Liver (tissue), 9 donors: ENCODE results near the gene CHMP4A. TPM values are rescaled to one million over a fixed set of nuclear protein-coding genes. Genes with fewer than 3 reads are reported as not detected.

Source experiments
- DNase-seq: peaks from one replicate; pipeline ENCODE4 v3.0.0-alpha.2; 2017; ENCODE audit warnings: low spot score
- H3K27ac ChIP-seq, 2 donors: one replicate each; pipeline ENCODE4 v1.7.0; 2013; ENCODE audit warnings: inconsistent platforms in 2 of 2, low read length in 2 of 2, control low read depth in 1 of 2, low read depth in 1 of 2, mild to moderate bottlenecking in 1 of 2
- H3K27me3 ChIP-seq, 4 donors: one replicate each; pipeline versions ENCODE4 v1.6.1 to v1.7.0; 2013; ENCODE audit warnings: low read length in 3 of 4, inconsistent platforms in 1 of 4, mild to moderate bottlenecking in 1 of 4, moderate library complexity in 1 of 4; ENCODE audit not compliant: control insufficient read depth in 4 of 4, insufficient read depth in 4 of 4
- H3K36me3 ChIP-seq, 4 donors: one replicate each; pipeline versions ENCODE4 v1.6.1 to v1.7.0; 2013; ENCODE audit warnings: low read length in 3 of 4, mild to moderate bottlenecking in 3 of 4, low read depth in 1 of 4, moderate library complexity in 1 of 4; ENCODE audit not compliant: control insufficient read depth in 4 of 4, insufficient read depth in 3 of 4
- H3K4me1 ChIP-seq, 4 donors: one replicate each; pipeline versions ENCODE4 v1.6.1 to v1.7.0; 2013; ENCODE audit warnings: low read length in 3 of 4, mild to moderate bottlenecking in 3 of 4, moderate library complexity in 1 of 4; ENCODE audit not compliant: control insufficient read depth in 4 of 4, insufficient read depth in 4 of 4
- H3K4me3 ChIP-seq, 3 donors: one replicate each; pipeline versions ENCODE4 v1.6.1 to v1.7.0; 2013; ENCODE audit warnings: low read length in 3 of 3, control low read depth in 1 of 3, low read depth in 1 of 3, mild to moderate bottlenecking in 1 of 3
- H3K9ac ChIP-seq, 2 donors: one replicate each; pipeline ENCODE4 v1.7.0; 2013; ENCODE audit warnings: low read length in 2 of 2, mild to moderate bottlenecking in 2 of 2, moderate library complexity in 2 of 2, control low read depth in 1 of 2, low read depth in 1 of 2
- H3K9me3 ChIP-seq, 4 donors: one replicate each; pipeline versions ENCODE4 v1.6.1 to v1.7.0; 2013; ENCODE audit warnings: low read length in 3 of 4; ENCODE audit not compliant: control insufficient read depth in 4 of 4
- EGR1 ChIP-seq, 2 donors: IDR thresholded peaks; 2 replicates each; pipeline ENCODE4 v1.6.1; 2016 to 2018; ENCODE audit warnings: antibody characterized with exemption in 2 of 2, low read depth in 2 of 2
- FOXA1 ChIP-seq: IDR thresholded peaks from 2 replicates; pipeline ENCODE4 v1.6.1; 2016; ENCODE audit warnings: antibody characterized with exemption
- FOXA2 ChIP-seq: IDR thresholded peaks from 2 replicates; pipeline ENCODE4 v1.6.1; 2016; ENCODE audit warnings: antibody characterized with exemption
- GABPA ChIP-seq, 2 donors: IDR thresholded peaks in 1 of 2; conservative IDR thresholded peaks in 1 of 2; 2 replicates each; pipeline ENCODE4 v1.6.1; 2016; ENCODE audit warnings: antibody characterized with exemption in 2 of 2, mild to moderate bottlenecking in 1 of 2, moderate library complexity in 1 of 2
- HNF4A ChIP-seq, 2 donors: conservative IDR thresholded peaks; 2 replicates each; pipeline ENCODE4 v1.6.1; 2016; ENCODE audit warnings: antibody characterized with exemption in 2 of 2, mild to moderate bottlenecking in 2 of 2
- HNF4G ChIP-seq: IDR thresholded peaks from 2 replicates; pipeline ENCODE4 v1.6.1; 2016; ENCODE audit warnings: antibody characterized with exemption
- JUND ChIP-seq, 2 donors: IDR thresholded peaks; 2 replicates each; pipeline ENCODE4 v1.6.1; 2016; ENCODE audit warnings: antibody characterized with exemption in 2 of 2
- NR2F2 ChIP-seq: IDR thresholded peaks from 2 replicates; pipeline ENCODE4 v1.6.1; 2016; ENCODE audit warnings: antibody characterized with exemption
- RAD21 ChIP-seq, 2 donors: IDR thresholded peaks; 2 replicates each; pipeline ENCODE4 v1.6.1; 2016; ENCODE audit warnings: antibody characterized with exemption in 2 of 2, mild to moderate bottlenecking in 2 of 2
- RXRA ChIP-seq, 2 donors: IDR thresholded peaks; 2 replicates each; pipeline ENCODE4 v1.6.1; 2017 to 2018; ENCODE audit warnings: antibody characterized with exemption in 2 of 2, mild to moderate bottlenecking in 1 of 2
- SP1 ChIP-seq: IDR thresholded peaks from 2 replicates; pipeline ENCODE4 v1.6.1; 2018; ENCODE audit warnings: antibody characterized with exemption, mild to moderate bottlenecking
- TAF1 ChIP-seq: conservative IDR thresholded peaks from 2 replicates; pipeline ENCODE4 v1.6.1; 2016; ENCODE audit warnings: antibody characterized with exemption, mild to moderate bottlenecking
- YY1 ChIP-seq: IDR thresholded peaks from 2 replicates; pipeline ENCODE4 v1.6.1; 2016; ENCODE audit warnings: antibody characterized with exemption, mild to moderate bottlenecking
- WGBS: extraction: QIAGEN DNeasy Blood & Tissue Kit; methylation state at CpG from one replicate; pipeline ENCODE4 v1.1.7; 2013; 5-methylcytosine and 5-hydroxymethylcytosine counted together
- polyA plus RNA-seq, 2 donors: library from polyadenylated mRNA; stranded (reverse) in 1 of 2; unstranded in 1 of 2; fragments of 200-250 nt in 1 of 2; fragments of >200 nt in 1 of 2; fragmentation: Nextera tagmentation in 1 of 2; extraction: Ambion mirVana in 1 of 2; gene quantifications; one replicate each; pipeline versions ENCODE4 v1.2.1 to v1.2.3, GENCODE V29; 2013 to 2015
- total RNA-seq, 2 donors: library from RNA; depleted of rRNA; stranded (reverse); fragments of >200 nt; gene quantifications; one replicate each; pipeline ENCODE4 v1.2.3, GENCODE V29; 2014
- TF ChIP-seq, protein P1 (sequence below): IDR thresholded peaks from 2 replicates; pipeline ENCODE4 v1.6.1; 2016; ENCODE audit warnings: antibody characterized with exemption
- TF ChIP-seq, protein P2 (sequence below): IDR thresholded peaks from 2 replicates; pipeline ENCODE4 v1.6.1; 2016; ENCODE audit warnings: antibody characterized with exemption
- TF ChIP-seq, protein P3 (sequence below): IDR thresholded peaks from 2 replicates; pipeline ENCODE4 v1.6.1; 2016; ENCODE audit warnings: antibody characterized with exemption
- TF ChIP-seq, protein P4 (sequence below): IDR thresholded peaks from 2 replicates; pipeline ENCODE4 v1.6.1; 2016; ENCODE audit warnings: antibody characterized with exemption, mild to moderate bottlenecking
- TF ChIP-seq, protein P5 (sequence below): fragments of 150-350 bp; IDR thresholded peaks from 2 replicates; pipeline ENCODE4 v1.5.1; 2017; ENCODE audit warnings: improper control_type of control experiment, low read depth, low read length; ENCODE audit not compliant: missing input control
- donor health status: healthy.
- donor health status: healthy.
- donor health status: healthy.
- donor health status: healthy.
- donor health status: healthy.

CHMP4A gene
- total and polyA plus RNA-seq, 4 donors, result 14.6 to 38.7 (median 28.0) TPM

DNA sequence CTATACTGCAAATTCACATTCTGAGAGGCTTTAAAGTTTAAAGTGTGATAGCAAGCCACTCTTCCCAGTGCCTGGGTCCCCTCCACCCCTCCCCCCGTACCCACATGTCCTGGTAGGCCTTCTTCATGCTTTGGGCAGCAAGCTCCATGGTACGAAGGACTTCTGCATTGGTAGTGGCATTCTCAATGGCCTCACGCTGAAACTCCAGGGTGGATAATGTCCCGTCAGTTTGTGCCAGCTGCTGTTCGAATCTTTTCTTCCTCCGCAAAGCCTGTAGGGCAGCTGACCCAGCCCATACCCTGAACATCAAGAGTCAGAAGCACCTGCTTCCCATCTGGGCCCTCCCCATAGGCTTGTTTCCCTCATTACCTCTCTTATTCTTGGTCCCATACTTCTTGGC, 2.0 kb downstream of the CHMP4A start:
- no peak for DNase-seq
- no peaks in the 10 kb centered on the region for H3K9me3 ChIP-seq
- no peak for TF ChIP-seq RAD21 (IDR thresholded peaks at IDR 0.05)
- TF ChIP-seq EGR1 (IDR thresholded peaks at IDR 0.05; ENCODE audit: low read depth in 2 of 2), result no peak
- TF ChIP-seq JUND (IDR thresholded peaks at IDR 0.05), result no peak
- no peak for TF ChIP-seq NR2F2
- H3K9ac ChIP-seq, result no peak overlapping the region
- no peak overlapping the region for H3K4me3 ChIP-seq
- H3K27me3 ChIP-seq, result no peaks in the 10 kb centered on the region
- peaks cover 0 to 23% (median 8%) of the 10 kb centered on the region in 4 donors for H3K4me1 ChIP-seq
- H3K27ac ChIP-seq, result no peak overlapping the region
- 96% methylated on average over 6 of the region's 6 CpGs for WGBS
- H3K36me3 ChIP-seq, result peaks cover 9 to 31% (median 19%) of the 10 kb centered on the region in 4 donors

DNA sequence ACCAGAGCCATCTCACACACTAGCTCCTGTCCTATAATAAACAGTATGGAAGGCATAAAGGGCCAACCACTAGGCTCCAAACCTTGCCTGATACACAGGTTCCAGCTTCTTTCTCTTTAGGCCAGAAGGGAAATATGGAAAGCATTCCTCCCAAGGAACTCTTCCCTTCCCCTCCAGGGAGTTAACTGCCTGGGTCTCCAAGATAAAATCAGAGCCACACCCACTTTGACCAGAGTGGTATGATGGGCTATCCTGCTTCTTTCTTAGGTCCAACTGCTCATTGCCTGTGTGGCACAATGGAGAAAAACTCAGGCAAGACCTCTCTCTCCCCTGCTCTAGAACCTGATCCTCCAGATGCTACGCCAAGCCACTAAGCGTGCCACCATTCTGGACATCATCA, 5.7 kb downstream of the CHMP4A start:
- H3K36me3 ChIP-seq, result peaks cover 12 to 36% (median 22%) of the 10 kb centered on the region in 4 donors
- no peak overlapping the region for H3K4me3 ChIP-seq
- DNase-seq, result no peak
- H3K27ac ChIP-seq, result no peak overlapping the region
- no peaks in the 10 kb centered on the region for H3K4me1 ChIP-seq
- H3K9ac ChIP-seq, result no peak overlapping the region
- no peaks in the 10 kb centered on the region for H3K9me3 ChIP-seq
- WGBS, result 98% methylated on average over 2 of the region's 2 CpGs
- H3K27me3 ChIP-seq, result no peaks in the 10 kb centered on the region
- no peak for TF ChIP-seq SP1

DNA sequence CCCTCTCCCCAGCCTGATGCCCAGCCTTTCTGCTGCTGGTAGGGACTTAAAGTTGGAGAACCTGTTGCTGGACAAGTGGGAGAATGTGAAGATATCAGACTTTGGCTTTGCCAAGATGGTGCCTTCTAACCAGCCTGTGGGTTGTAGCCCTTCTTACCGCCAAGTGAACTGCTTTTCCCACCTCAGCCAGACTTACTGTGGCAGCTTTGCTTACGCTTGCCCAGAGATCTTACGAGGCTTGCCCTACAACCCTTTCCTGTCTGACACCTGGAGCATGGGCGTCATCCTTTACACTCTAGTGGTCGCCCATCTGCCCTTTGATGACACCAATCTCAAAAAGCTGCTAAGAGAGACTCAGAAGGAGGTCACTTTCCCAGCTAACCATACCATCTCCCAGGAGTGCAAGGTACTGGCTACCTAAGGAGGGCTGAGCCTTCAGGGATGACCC, 6.2 kb downstream of the CHMP4A start:
- H3K4me3 ChIP-seq, result no peak overlapping the region
- no peaks in the 10 kb centered on the region for H3K27me3 ChIP-seq
- TF ChIP-seq FOXA1 (no peak), JUND (IDR thresholded peaks at IDR 0.05) (no peak), HNF4A (conservative IDR thresholded peaks at IDR 0.05) (no peak), SP1 (no peak), YY1 (no peak), RXRA (IDR thresholded peaks at IDR 0.05) (no peak), RAD21 (IDR thresholded peaks at IDR 0.05) (no peak), GABPA (IDR thresholded peaks at IDR 0.05 in 1 of 2, conservative IDR thresholded peaks at IDR 0.05 in 1 of 2) (no peak), HNF4G (no peak), NR2F2 (no peak), EGR1 (IDR thresholded peaks at IDR 0.05; ENCODE audit: low read depth in 2 of 2) (no peak), FOXA2 (no peak), TAF1 (no peak)
- TF ChIP-seq, protein P1, sequence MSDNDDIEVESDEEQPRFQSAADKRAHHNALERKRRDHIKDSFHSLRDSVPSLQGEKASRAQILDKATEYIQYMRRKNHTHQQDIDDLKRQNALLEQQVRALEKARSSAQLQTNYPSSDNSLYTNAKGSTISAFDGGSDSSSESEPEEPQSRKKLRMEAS, result no peak
- TF ChIP-seq, protein P2, sequence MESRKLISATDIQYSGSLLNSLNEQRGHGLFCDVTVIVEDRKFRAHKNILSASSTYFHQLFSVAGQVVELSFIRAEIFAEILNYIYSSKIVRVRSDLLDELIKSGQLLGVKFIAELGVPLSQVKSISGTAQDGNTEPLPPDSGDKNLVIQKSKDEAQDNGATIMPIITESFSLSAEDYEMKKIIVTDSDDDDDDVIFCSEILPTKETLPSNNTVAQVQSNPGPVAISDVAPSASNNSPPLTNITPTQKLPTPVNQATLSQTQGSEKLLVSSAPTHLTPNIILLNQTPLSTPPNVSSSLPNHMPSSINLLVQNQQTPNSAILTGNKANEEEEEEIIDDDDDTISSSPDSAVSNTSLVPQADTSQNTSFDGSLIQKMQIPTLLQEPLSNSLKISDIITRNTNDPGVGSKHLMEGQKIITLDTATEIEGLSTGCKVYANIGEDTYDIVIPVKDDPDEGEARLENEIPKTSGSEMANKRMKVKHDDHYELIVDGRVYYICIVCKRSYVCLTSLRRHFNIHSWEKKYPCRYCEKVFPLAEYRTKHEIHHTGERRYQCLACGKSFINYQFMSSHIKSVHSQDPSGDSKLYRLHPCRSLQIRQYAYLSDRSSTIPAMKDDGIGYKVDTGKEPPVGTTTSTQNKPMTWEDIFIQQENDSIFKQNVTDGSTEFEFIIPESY, result no peak
- TF ChIP-seq, protein P3, sequence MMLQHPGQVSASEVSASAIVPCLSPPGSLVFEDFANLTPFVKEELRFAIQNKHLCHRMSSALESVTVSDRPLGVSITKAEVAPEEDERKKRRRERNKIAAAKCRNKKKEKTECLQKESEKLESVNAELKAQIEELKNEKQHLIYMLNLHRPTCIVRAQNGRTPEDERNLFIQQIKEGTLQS, result no peak
- TF ChIP-seq, protein P4, sequence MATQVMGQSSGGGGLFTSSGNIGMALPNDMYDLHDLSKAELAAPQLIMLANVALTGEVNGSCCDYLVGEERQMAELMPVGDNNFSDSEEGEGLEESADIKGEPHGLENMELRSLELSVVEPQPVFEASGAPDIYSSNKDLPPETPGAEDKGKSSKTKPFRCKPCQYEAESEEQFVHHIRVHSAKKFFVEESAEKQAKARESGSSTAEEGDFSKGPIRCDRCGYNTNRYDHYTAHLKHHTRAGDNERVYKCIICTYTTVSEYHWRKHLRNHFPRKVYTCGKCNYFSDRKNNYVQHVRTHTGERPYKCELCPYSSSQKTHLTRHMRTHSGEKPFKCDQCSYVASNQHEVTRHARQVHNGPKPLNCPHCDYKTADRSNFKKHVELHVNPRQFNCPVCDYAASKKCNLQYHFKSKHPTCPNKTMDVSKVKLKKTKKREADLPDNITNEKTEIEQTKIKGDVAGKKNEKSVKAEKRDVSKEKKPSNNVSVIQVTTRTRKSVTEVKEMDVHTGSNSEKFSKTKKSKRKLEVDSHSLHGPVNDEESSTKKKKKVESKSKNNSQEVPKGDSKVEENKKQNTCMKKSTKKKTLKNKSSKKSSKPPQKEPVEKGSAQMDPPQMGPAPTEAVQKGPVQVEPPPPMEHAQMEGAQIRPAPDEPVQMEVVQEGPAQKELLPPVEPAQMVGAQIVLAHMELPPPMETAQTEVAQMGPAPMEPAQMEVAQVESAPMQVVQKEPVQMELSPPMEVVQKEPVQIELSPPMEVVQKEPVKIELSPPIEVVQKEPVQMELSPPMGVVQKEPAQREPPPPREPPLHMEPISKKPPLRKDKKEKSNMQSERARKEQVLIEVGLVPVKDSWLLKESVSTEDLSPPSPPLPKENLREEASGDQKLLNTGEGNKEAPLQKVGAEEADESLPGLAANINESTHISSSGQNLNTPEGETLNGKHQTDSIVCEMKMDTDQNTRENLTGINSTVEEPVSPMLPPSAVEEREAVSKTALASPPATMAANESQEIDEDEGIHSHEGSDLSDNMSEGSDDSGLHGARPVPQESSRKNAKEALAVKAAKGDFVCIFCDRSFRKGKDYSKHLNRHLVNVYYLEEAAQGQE, result no peak
- TF ChIP-seq, protein P5, sequence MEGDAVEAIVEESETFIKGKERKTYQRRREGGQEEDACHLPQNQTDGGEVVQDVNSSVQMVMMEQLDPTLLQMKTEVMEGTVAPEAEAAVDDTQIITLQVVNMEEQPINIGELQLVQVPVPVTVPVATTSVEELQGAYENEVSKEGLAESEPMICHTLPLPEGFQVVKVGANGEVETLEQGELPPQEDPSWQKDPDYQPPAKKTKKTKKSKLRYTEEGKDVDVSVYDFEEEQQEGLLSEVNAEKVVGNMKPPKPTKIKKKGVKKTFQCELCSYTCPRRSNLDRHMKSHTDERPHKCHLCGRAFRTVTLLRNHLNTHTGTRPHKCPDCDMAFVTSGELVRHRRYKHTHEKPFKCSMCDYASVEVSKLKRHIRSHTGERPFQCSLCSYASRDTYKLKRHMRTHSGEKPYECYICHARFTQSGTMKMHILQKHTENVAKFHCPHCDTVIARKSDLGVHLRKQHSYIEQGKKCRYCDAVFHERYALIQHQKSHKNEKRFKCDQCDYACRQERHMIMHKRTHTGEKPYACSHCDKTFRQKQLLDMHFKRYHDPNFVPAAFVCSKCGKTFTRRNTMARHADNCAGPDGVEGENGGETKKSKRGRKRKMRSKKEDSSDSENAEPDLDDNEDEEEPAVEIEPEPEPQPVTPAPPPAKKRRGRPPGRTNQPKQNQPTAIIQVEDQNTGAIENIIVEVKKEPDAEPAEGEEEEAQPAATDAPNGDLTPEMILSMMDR, result no peak
- no peaks in the 10 kb centered on the region for H3K4me1 ChIP-seq
- WGBS, result 95% methylated on average over 5 of the region's 5 CpGs
- H3K9ac ChIP-seq, result no peak overlapping the region
- no peaks in the 10 kb centered on the region for H3K9me3 ChIP-seq
- peaks cover 12 to 36% (median 22%) of the 10 kb centered on the region in 4 donors for H3K36me3 ChIP-seq
- no peak overlapping the region for H3K27ac ChIP-seq
- no peak for DNase-seq
